HEK293 (cell line): ENCODE data around the gene ANO2.

Source experiments
- CTCF ChIP-seq: fragments of 450-650 bp; formaldehyde crosslinking; IDR thresholded peaks from 2 replicates; pipeline ENCODE4 v1.5.1; 2016; ENCODE audit warnings: missing biosample characterization, missing genetic modification characterization
- TCF7L2 ChIP-seq: IDR thresholded peaks from 2 replicates; pipeline ENCODE4 v1.6.1; 2011; ENCODE audit warnings: low read depth, mild to moderate bottlenecking, inconsistent platforms, low read length, moderate library complexity, borderline replicate concordance
- ZNF133 ChIP-seq: fragments of 450-650 bp; formaldehyde crosslinking; IDR thresholded peaks from 2 replicates; pipeline ENCODE4 v1.5.1; 2016; ENCODE audit warnings: missing biosample characterization, missing genetic modification characterization
- ZNF184 ChIP-seq: fragments of 450-650 bp; IDR thresholded peaks from 2 replicates; pipeline ENCODE4 v1.5.1; 2018; ENCODE audit warnings: missing biosample characterization, mild to moderate bottlenecking, missing genetic modification characterization
- ZNF24 ChIP-seq: fragments of 450-650 bp; formaldehyde crosslinking; IDR thresholded peaks from 2 replicates; pipeline ENCODE4 v1.5.1; 2016; ENCODE audit warnings: missing biosample characterization, missing genetic modification characterization
- ZNF274 ChIP-seq, 2 experiments: fragments of 200-500 bp in 1 of 2; fragments of 450-650 bp in 1 of 2; sonication (Bioruptor generic) in 1 of 2; formaldehyde crosslinking in 1 of 2; IDR thresholded peaks; 2 replicates each; pipeline versions ENCODE4 v1.5.1 to v1.6.1; 2014 to 2016; ENCODE audit warnings: borderline replicate concordance in 1 of 2, inconsistent platforms in 1 of 2, low read length in 1 of 2, missing biosample characterization in 1 of 2, missing genetic modification characterization in 1 of 2
- ZNF280D ChIP-seq: fragments of 450-650 bp; formaldehyde crosslinking; IDR thresholded peaks from 2 replicates; pipeline ENCODE4 v1.5.1; 2016; ENCODE audit warnings: missing biosample characterization, missing genetic modification characterization
- ZNF362 ChIP-seq: fragments of 450-650 bp; formaldehyde crosslinking; IDR thresholded peaks from 2 replicates; pipeline ENCODE4 v1.5.1; 2016; ENCODE audit warnings: missing biosample characterization, missing genetic modification characterization
- ZNF488 ChIP-seq: fragments of 450-650 bp; formaldehyde crosslinking; IDR thresholded peaks from 2 replicates; pipeline ENCODE4 v1.5.1; 2016; ENCODE audit warnings: missing biosample characterization, missing genetic modification characterization
- ZNF558 ChIP-seq: fragments of 450-650 bp; formaldehyde crosslinking; IDR thresholded peaks from 2 replicates; pipeline ENCODE4 v1.5.1; 2016; ENCODE audit warnings: missing biosample characterization, missing genetic modification characterization
- ZNF585B ChIP-seq: fragments of 450-650 bp; formaldehyde crosslinking; IDR thresholded peaks from 2 replicates; pipeline ENCODE4 v1.5.1; 2016; ENCODE audit warnings: missing biosample characterization, missing genetic modification characterization
- ZNF664 ChIP-seq: fragments of 450-650 bp; formaldehyde crosslinking; IDR thresholded peaks from 2 replicates; pipeline ENCODE4 v1.5.1; 2016; ENCODE audit warnings: missing biosample characterization, missing genetic modification characterization
- ZNF768 ChIP-seq: fragments of 450-650 bp; formaldehyde crosslinking; IDR thresholded peaks from 2 replicates; pipeline ENCODE4 v1.5.1; 2018; ENCODE audit warnings: missing biosample characterization, mild to moderate bottlenecking, missing genetic modification characterization
- ZNF792 ChIP-seq: fragments of 450-650 bp; formaldehyde crosslinking; IDR thresholded peaks from 2 replicates; pipeline ENCODE4 v1.5.1; 2016; ENCODE audit warnings: missing biosample characterization, missing genetic modification characterization

- TF ChIP-seq ZNF488 (no peak), CTCF (tag by site-specific recombination) (no peak), ZNF664 (tag by site-specific recombination) (no peak), TCF7L2 (no peak), ZNF558 (tag by site-specific recombination) (no peak), ZNF274 (IDR thresholded peaks at IDR 0.05; ENCODE audit: low read length) (no peak), ZNF274 (tag by site-specific recombination; IDR thresholded peaks at IDR 0.05; ENCODE audit: borderline replicate concordance) (no peak), ZNF585B (no peak), ZNF362 (tag by site-specific recombination) (no peak), ZNF184 (tag by site-specific recombination) (no peak), ZNF792 (tag by site-specific recombination) (no peak), ZNF133 (tag by site-specific recombination) (no peak), ZNF24 (no peak), ZNF768 (tag by site-specific recombination) (no peak), ZNF280D (no peak)
These were observed 23.8 kb downstream of the ANO2 start for GRCh38 chr12:5921027-5921909.
